GM23248 (cell line): Measurements from ENCODE around the gene NFIA.

Experiments used
- EZH2 ChIP-seq: fragments of 200-600 bp; sonication (generic); IDR thresholded peaks from 2 replicates; pipeline ENCODE4 v1.6.1; 2018; ENCODE audit warnings: antibody characterized with exemption, mild to moderate bottlenecking; ENCODE audit not compliant: insufficient read depth, poor library complexity, severe bottlenecking
- EZH2phosphoT487 ChIP-seq: fragments of 200-600 bp; sonication (generic); IDR thresholded peaks from 2 replicates; pipeline ENCODE4 v1.6.1; 2018; ENCODE audit warnings: antibody characterized with exemption, moderate library complexity, mild to moderate bottlenecking, low read depth; ENCODE audit not compliant: insufficient read depth

DNA sequence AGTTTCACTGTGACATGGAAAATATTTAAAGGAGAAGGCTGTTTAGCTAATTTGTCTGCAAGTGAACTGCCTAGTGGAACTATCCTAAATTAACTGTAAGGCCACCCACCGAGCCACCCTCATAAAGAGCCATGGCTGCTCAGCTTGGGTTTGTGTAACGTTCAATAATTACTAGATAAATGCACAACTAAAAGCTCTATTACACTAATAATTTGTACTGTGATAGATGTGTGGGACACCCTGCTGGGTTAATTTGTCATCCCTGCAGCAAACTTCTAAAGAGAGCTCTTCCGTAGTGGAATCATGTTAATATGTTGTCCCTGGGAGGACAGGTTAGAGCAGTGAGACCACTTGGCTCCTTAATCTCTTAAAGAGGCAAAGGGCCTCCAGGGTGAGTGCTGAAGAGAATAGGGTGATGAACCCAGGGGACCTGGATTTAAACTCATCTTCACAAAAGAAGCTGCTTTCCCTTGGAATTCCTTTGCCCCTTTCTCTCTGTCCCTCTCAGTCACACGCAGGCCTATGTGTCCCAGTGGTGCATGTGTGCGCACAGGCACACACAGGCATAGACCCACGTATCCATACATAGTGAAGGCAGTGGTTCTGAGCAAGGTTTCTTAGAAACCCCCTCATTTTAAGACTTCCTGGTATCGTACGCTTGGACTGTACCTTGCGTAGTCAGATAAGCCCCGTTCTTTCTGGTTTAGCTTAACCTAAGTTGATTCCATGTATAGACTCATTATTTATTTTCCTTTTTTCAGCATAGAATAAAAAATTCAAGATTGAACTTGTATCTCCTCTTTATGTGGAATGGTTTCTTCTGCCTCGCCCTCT is 310.3 kb downstream of the NFIA start:
- TF ChIP-seq EZH2 (no peak), EZH2phosphoT487 (no peak)
